UCSD-AML1 (cell line): ENCODE results near the gene INTS3.
"Not testable (repeated sequence)": the region's sequence is repeated elsewhere in the genome, so short reads cannot be mapped to it uniquely, and the experiment has no call there.

ENCODE experiments used
- DNase-seq: peaks from one replicate; lab custom pipeline; 2025; ENCODE audit not compliant: unreplicated experiment; lab: John Stamatoyannopoulos, UW

Gene INTS3

GRCh38 chr1:153775458-153776327 lies 47.8 kb downstream of the INTS3 start:
- DNase-seq: peak; percentile 52

- no peak for DNase-seq
Observed at GRCh38 chr1:153776352-153776751, 48.5 kb downstream of the INTS3 start.

GRCh38 chr1:153776845-153777370 lies 49.1 kb downstream of the INTS3 start:
- no peak for DNase-seq

DNA sequence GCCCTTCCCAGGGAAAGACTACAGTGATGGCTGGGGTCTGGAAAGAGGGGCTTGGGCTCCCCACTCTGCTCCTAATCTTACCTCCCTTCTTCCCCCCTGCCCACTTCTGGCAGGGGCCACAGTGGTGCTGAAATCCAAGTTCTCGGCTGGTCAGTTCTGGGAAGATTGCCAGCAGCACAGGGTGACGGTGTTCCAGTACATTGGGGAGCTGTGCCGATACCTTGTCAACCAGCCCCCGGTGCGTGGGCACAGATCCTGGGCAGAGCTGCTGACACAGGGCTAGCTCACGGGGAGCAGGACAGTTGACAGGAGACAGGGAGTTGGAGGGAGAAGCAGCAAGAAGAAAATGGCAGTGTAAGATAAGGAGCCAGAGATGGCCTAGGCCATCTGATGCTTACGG lies 49.8 kb downstream of the INTS3 start:
- DNase-seq: no peak

GRCh38 chr1:153778051-153778823 lies 50.4 kb downstream of the INTS3 start:
- DNase-seq: no peak

- DNase-seq: no peak
Observed at GRCh38 chr1:153778824-153779519, 51.1 kb downstream of the INTS3 start.

DNA sequence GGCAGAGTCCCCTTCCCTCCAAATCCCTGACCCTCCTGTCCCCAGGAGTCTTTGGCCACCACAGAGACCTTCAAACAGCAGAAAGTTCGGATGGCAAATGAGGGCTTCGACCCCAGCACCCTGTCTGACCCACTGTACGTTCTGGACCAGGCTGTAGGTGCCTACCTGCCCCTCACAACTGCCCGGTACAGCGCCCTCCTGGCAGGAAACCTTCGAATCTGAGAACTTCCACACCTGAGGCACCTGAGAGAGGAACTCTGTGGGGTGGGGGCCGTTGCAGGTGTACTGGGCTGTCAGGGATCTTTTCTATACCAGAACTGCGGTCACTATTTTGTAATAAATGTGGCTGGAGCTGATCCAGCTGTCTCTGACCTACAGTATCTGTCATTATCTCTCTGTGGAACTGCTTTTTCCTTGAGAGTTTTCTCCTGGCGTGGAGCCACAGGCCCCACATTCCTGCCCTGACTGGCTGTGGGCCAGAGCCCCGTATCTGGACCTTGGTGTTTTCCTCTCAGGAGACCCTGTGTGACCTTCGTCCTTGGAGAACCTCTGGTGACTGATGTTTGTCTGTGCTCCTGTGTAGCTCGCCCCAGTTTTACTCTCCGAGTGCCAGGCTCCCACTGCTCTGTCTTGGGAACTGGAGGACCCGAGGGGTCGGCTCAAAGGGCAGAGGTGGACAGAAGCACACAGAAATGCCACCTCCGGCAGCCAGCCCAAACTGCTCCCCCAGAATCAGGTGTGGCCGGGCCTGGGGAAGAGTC lies 52.1 kb downstream of the INTS3 start:
- DNase-seq: no peak

DNA sequence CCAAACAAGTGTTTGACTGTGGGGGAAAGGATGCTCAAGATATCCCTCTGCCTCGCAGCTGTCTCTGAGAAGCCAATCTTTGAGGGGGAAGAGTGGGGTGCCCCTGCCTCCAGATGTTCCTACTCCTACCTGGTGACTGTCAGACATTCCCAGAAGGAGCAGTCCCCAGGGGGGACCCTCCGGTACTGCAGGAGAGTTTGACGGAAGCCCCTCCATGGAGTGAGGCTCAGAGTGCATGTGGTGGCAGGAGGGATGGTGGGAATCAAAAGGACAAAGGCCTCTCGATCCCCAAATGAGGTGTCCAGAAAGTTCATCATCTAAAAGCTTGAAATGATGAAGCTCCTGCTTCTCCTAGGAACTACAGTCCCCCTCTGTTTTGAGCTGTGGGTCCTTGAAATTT lies 52.7 kb downstream of the INTS3 start:
- no peak for DNase-seq

- DNase-seq: not testable (repeated sequence)
Observed at GRCh38 chr1:153782648-153783047, 54.8 kb downstream of the INTS3 start.

DNA sequence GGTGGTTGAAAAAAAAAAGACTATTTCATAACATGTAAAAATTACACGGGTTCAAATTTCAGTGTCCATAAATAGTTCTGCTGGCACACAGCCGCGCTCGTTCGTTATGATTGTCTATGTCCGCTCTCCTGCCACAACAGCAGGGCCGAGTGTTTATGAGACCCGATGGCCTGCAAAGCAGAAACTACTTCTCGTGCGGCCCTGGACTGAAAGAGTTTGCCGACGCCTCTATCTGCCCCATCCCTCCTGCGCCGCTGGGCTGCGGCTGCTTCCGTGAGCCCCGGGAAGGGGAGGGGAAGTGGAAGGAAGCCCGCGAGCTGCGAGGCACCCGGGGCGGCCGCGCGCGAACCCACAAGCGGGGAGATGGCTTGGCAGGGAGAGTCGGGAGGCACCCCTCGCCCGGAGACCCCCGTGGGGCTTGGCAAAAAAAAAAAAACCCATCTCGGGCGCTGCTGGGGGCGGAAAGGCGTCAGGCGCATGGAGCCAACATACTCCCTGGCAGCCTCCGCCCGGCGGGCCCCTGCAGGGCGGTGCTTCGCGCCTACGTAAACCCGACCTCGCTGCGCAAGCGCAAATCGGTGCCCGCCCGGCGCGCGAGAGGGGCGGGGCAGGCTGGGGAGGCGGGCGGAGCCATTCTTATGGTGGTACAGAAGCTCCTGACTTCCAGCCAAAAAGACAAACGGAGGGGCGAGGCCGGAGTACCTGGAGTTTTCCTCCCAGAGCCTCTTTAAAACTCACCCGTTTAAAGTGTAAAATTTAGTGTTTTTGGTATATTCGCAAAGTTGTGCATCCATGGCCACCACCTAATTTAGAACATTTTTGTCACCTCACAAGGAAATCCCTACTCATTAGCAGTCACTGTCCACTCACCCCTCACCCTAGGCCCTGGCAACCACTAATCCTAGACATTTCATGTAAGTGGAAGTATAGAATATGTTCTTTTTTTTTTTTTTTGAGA lies 55.7 kb downstream of the INTS3 start:
- DNase-seq: peak; percentile 94

DNA sequence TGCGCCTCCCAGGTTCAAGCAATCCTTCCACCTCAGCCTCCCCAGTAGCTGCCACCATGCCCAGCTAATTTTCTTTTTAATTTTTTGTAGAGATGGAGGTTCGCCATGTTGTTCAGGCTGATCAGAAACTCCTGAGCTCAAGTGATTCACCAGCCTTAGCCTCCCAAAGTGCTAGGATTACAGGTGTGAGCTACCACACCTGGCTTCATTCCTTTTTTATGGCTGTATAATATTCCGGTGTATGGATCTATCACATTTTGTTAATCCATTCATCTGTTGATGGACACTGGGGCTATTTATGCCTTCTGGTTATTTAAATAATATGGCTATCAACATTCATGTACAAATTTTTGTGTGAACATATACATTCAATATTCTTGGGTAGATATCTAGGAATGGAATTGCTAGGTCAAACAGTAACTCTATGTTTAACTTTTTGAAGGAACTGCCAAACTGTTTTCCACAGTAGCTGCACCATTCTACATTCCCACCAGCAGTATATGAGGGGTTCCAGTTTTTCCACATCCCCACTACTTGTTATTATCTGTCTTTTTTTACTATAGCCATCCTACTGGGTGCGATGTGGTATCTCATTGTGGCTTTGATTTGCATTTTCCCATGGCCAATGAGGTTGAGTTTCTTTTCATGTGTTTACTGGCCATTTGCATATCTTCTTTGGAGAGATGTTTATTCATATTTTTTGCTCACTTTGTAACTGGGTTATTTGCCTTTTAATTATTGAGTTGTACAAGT lies 58.4 kb downstream of the INTS3 start:
- DNase-seq: no peak

GRCh38 chr1:153789478-153790034 lies 61.7 kb downstream of the INTS3 start:
- DNase-seq: peak; percentile 77

- peak; percentile 69 for DNase-seq
Observed at GRCh38 chr1:153790313-153790965, 62.6 kb downstream of the INTS3 start.

DNA sequence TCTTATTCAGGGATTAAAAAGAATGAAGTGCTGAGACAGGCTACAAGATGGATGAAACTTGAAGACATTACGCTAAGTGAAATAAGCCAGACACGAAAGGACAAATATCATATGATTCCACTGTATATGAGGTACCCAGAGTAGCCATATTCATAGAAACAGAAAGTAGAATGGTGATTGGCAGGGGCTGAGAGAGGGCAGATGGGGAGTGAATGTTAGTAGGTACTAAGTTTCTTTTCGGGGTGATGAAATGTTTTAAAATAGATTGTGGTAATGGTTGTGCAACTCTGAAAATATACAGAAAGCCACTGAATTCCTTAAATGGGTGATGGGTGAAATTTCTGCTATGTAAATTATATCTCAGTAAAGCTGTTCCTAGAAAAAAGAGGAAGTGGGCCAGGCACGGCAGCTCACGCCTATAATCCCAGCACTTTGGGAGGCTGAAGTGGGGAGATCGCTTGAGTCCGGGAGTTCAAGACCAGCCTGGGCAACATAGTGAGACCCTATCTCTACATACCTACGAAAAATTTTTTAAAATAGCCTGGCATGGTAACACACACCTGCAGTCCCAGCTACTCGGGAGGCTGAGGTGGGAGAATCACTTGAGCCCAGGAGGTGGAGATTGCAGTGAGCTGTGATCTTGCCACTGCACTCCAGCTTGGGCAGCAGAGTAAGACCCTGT lies 63.3 kb downstream of the INTS3 start:
- DNase-seq: peak; percentile 72

DNA sequence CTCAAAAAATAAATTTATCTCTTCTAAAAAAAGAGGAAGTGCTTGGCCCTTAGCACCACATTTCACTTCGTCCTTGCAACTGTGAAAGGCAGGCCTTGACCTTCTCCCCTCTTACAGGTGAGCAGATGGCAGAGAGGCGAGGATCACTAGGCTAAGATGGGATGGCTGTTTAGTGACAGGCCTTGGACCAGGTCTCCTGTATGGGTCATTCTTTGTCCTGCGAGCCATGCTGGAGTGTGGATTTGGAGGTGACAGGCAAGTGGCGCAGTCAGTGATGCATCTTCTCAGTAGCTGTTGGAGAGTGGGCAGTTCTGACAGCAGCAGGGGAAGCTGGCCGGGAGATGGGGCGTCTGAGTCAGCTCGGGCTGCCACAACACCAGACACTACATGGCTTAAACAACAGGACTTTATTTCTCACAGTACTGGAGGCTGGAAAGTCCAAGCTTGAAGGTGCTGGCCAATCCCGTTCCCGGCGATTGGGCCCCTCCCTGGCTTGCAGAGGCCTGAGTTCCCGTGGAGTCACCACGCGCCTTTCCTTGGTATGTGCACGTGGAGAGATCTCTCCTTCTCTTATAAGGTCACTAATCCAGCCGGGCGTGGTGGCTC lies 63.9 kb downstream of the INTS3 start:
- DNase-seq: no peak

- DNase-seq: no peak
Observed at GRCh38 chr1:153792631-153793041, 64.8 kb downstream of the INTS3 start.
